Pons (tissue), 1 donor: ENCODE data around the gene SYNGR3.

ENCODE experiments used
- DNase-seq: peaks from one replicate; pipeline ENCODE4 v3.0.0-alpha.2; 2016; ENCODE audit warnings: low spot score

SYNGR3 gene

DNA sequence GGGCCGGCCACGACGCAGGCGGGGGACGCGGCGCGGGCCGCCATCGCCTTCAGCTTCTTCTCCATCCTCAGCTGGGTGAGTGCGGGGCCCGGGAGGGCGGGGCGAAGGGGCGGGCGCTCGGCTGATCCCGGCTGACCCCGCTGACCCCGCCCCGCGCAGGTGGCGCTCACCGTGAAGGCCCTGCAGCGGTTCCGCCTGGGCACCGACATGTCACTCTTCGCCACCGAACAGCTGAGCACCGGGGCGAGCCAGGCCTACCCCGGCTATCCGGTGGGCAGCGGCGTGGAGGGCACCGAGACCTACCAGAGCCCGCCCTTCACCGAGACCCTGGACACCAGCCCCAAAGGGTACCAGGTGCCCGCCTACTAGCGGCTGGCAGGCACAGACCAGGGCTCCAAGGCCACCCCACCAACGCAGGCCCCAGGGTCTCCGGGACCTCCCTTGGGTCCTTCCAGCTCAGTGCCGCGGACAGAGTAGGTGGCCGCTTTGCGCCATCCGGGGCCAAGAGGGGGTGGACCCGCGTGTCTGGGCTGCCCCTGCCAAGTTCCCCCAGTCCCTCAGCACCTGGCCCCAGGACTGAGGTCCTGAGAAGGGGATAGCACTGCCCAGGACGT, 3.0 kb downstream of the SYNGR3 start:
- DNase-seq = no peak

DNA sequence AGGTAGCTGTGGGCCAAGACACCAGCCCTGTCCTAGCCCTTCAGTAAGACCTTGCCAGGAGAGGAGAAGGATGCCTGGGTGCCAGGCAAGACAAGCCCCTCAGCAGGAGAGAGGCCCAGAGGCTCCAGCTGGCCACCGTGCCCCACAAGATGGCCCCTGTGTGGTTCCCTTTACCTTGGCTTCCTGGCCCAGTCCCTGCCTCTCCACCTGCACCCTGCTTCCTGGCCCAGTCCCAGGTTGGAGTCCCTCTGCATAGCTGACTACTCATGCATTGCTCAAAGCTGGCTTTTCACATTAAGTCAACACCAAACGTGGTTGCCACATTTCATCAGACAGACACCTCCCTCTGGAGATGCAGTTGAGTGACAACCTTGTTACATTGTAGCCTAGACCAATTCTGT, 4.0 kb downstream of the SYNGR3 start:
- no peak for DNase-seq

GRCh38 chr16:1997494-1998359, 8.0 kb downstream of the SYNGR3 start:
- DNase-seq = no peak

DNA sequence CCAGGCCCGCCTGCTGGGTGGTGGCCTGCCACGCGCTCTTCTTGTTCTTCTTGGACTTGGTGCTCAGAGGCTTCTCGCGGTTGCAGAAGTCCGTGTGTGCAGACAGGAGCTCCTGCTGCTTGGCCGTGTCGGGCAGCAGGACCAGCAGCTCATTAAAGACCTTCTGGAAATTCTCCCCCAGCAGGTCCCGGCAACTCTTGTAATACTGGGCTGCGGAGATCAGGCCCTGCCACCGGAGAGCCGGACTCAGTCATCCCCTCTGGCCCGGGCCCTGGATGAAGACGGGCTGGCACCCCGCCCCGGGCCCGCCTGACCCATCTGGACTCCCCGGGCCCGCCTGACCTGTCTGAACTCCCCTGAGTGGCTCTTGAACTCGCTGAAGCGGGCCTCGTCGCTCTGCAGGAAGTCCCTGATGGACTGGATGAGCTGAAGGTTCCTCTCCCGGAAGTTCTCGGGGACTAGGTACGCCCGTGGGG, 8.6 kb downstream of the SYNGR3 start:
- DNase-seq = no peak

- no peak for DNase-seq
Observed at GRCh38 chr16:1998852-1999801, 9.4 kb downstream of the SYNGR3 start.

DNA sequence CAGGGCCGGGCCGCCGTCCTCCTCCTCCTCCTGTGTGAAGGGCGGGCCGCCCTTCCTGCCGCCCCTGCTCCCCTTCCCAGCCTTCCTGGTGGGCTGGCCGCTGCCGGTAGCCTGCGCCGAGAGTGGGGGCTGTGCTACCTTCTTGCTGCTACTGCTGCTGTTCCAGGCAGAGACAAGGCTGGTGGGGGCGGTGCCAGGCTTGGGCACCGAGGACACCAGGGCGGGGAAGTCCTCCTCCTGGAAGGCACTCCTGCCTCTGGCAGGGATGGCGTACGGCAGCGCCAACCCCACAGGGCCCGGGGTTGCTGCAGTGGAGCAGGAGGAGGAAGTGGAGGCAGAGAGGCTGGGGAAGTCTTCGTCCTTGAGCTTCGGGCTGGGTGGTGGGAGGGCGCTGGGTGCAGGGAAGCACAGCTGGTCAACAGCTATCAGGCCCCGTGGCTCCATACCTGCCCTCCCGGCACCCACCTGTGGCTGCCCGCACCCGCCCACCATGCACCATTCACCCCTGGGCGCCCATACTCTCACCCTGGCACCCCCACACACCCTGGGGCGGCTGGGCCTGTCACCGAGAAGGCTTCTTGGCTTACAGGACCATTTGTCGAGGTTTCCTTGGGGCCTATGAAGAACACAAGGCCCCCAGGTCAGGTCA, 10.2 kb downstream of the SYNGR3 start:
- DNase-seq = no peak

GRCh38 chr16:2001035-2001434, 11.3 kb downstream of the SYNGR3 start:
- DNase-seq = no peak

- no peak for DNase-seq
Observed at GRCh38 chr16:2001456-2002355, 11.9 kb downstream of the SYNGR3 start.

DNA sequence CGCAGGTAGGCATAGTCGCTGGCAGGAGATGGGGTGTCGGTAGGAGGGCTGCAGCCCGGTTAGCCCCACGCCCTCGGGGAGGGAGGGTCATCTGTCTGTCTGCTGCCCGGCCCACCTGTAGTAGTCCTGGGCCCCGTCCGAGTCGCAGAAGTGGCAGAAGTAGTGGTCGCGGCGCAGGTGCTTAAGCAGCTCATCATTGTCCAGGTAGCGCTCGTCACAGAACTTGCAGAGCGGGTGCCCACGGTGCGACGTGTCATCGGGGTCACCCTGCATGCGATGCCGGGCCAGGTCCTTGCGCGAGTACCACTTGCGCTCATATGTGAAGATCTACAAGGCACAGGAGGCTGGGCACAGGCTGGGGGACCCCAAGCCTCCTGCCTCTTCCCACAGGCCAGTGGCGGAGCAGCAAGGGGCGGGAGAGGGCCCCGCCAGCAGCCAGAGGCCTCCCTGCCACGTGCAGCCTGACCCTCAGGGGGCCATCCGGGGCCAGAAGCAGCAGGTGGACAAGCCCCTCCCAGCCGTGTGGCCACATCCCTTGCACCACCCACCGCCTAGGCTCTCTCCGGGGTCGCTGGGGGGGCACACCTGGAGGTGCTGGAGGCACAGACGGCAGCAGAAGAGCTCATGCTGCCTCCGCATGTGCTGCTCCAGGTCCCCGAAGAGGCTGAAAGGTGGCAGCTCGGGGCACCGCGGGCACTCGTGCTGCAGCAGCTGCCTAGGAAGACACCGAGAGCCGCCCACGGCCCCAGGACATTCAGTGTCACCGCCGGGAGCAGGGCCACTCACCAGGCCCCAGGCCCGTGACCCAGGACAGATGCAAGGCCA, 12.8 kb downstream of the SYNGR3 start:
- DNase-seq = no peak

DNA sequence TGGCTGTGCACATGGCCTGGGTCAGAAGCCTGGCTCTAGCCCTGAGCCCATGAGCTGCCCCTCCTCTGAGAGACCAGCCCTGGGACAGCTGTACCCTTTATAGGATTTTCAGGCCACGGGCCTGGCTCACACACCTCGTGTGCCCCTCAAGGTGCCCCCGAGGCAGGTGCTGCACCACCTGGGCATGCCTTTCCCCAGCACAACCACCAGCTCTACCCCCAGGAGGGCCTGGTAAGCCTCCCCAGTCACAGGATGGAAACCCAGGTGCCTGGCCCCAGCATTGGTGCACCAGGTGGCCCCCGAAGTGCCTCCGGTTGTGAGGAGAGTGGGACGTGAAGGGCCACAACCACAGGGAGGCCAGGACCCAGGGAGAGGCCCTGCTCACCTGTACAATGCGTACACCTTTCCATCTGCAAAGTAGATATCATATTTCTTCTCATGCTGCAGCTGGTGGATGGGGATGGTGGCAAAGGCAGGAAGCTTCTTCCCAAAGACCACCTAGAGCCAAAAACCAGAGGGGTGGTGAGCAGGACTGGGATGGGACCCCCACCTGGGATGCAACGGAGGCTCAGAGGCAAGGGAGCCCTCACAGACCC, 13.6 kb downstream of the SYNGR3 start:
- no peak for DNase-seq

DNA sequence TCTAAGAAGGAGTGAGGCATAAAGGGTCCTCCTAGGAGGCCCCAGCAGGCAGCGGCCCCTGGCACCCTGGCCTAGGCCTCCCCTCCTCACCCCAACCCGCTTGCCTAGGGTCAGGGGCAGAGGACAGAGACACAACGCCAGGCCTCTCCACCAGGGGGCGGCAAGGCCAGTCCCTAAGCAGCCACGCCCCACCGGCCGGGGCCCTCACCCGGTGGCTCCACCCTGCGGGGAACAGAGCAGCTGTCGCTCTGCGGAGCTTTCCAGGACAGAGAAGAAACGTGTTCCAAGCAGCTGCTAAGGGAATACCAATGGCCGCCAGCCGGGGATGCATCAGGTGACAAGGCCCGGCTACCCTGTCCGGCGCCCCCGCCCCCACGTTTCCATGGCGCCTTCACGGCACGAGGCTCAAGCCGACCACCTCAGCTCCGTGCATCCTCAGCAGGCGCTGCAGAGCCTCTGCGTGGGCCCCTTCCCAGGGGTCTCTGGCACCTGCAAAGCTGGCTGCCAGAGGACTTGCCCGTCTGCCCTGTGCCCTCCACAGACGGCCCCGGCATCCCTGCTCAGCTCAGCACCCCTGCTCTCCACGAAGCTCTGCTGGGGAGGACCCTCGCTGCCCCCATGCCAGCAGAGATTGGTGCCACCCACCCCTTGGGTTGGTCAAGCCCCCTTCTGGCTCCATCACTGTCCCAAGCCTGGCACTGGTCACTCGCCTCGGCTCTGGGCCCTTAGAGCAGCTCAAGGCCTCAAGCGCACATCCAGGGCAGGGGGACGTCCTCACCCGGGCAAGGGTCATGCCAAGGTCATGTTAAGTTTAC, 14.3 kb downstream of the SYNGR3 start:
- DNase-seq = peak; percentile 69

DNA sequence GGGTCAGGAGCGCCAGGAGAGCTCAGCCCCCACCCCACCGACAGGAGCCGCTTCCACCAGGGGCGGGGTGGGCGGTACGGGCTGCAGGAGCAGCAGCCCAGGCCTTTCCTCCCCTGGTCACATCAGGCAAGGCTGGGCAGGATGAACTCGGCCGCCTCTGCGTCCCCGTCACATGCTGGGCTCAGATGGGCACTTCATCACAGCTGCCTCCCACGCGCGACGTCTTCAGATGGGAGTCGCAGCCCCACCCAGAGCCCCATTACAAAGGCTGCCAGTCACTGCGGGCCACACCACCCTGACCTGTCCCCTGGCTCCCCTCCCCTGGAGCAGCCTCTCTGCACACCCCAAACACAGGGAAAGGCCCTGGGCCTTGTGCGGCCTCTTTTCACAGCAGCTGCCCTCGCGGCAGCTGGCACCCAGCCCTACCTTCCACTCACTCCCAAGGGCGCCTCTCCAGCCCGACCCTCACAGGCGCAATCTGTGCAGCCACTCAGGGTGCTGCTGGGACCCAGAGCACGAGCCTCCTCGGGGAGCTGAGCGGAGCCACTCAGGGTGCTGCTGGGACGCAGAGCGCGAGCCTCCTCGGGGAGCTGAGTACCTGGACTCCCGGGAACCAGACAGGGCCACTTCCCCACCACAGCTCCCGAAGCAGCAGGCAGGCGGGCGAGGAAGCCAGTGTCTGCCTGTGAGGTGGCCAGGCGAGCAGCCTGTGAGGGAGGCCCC, 15.2 kb downstream of the SYNGR3 start:
- DNase-seq = no peak

DNA sequence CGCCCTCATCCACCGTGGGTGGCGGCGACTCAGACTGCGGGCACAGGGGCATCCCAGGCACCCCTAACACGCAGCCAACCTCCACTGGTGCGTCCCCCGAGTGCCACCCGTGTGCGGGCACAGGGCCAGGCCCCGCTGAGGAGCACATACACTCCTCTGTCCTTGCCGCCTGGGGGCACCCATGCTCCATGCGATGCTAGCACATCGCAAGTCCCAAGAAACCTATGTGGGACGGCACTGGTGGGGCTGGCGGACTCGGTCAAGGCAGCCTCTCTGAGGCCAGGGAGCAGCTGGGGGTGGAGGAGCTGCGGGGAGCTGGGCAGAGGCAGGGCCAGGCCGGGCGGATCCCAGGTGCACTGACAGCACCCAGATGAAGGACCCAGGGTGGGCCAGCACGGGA, 15.9 kb downstream of the SYNGR3 start:
- no peak for DNase-seq

GRCh38 chr16:2006317-2006716, 16.5 kb downstream of the SYNGR3 start:
- no peak for DNase-seq

GRCh38 chr16:2007081-2007836, 17.5 kb downstream of the SYNGR3 start:
- no peak for DNase-seq

DNA sequence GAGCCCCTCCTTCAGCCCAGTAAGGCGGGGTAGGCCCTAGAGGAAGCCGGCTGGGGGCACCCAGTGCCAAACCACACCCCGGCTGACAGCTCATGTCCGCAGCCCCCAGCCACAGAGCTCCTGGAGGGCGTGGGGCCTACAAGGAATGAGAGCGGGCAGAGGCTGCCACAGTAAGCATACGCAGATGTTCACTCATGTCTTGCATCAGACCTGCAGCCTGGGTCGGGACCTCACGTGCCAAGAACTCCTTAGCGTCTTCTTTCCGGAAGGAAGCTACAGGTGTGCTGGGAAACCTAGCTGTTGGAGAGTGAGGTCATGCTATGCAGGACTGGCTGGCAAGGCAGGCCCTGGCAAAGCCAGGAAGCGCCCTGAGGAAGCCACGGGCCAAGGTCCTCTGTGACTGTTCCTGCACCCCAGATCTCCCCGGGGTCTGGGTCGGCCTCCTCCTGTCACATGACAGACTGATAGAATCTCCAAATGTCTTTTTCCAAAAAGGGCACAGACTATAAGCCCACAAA, 18.3 kb downstream of the SYNGR3 start:
- DNase-seq = no peak

DNA sequence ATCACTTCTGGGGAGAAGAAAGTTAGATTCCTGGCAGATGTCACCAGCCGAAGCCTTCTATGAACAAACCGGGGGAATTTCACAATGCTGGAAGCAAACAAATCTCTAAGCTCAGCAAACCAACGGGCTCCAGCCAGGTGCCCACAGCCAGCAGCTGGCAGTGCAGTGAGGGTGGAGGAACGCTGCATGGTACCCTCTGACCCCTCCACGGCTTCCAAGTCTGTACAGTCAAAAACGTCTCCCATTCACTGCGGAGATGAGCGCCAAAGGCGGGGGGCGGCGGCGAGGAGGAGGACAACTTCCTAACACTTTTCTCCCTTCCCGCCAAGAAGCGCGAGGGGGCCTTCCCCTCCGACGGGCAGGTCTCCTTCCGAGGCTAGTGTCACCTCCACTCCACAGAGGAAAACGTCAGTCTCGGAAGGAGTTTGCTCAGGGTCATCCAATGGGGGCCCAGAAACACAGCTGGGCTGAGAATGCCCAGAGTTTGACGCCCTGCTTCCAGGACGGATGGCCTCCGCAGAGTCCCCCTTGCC, 18.9 kb downstream of the SYNGR3 start:
- no peak for DNase-seq
